Activated T-helper 1 cell treated with Interleukin-2 at 50 U/mL for 16 hours (primary cell): ENCODE data around the gene ANAPC2.
A peak's percentile ranks its signal among the peaks of the same experiment; 100 is the strongest.

Experiments used
- DNase-seq: peaks from one replicate; pipeline ENCODE4 v3.0.0-alpha.2; 2020; ENCODE audit warnings: low read depth

ANAPC2 gene

DNA sequence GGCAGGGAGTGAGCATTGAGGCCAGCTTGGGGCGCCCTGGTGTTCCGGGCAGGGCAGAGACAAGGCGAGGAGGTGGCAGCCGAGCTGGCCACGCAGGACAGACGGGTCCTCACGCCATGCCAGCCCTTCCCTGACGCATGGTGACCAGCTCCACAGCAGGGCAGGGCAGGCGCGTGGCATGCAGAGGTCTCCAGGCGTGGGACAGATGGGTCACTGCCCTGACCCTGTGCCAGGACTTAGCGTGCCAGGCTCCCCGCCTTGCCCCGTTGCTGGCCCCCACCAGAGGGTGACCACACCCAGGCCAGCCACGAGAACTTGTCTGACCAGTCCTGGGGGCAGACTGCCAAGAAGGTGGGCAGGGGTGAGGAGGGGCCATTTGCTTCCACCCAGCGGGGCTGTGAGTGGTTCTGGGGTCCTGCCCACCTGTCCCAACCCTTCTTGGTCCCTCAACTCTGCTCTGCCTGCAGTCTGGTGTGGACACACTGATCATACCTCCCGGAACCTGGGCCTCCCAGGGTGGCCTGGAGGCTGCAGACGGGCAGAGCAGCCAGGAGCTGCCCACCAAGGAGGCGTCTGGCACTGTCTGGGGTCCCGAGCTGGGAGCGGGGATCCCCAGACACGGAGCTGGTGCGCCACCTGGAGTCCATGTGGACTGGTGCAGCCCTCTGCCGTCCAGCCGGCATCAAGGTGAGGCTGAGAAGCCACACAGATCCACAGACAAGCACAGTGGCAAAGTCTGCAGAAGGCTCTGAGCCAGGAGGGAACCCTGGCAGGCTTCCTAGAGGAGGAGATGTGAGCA is 38.9 kb upstream of the ANAPC2 start, which contains the start of gene RNF224:
TSS of gene RNF224 (plus strand) at position 449 of the 799 bp plus-strand sequence. CDS start 834 bp downstream, outside the sequence.
- DNase-seq = peak; percentile 68

GRCh38 chr9:137226338-137227053 is 38.1 kb upstream of the ANAPC2 start:
- no peak for DNase-seq

- no peak for DNase-seq
These were observed 37.5 kb upstream of the ANAPC2 start for GRCh38 chr9:137225699-137226331.

- DNase-seq = no peak
These were observed 36.7 kb upstream of the ANAPC2 start, which contains the start of gene CYSRT1 for GRCh38 chr9:137224830-137225694. Gene CYSRT1, plus strand, starts transcription at chr9:137225174. Its CDS starts 448 bp downstream, at chr9:137225622.

DNA sequence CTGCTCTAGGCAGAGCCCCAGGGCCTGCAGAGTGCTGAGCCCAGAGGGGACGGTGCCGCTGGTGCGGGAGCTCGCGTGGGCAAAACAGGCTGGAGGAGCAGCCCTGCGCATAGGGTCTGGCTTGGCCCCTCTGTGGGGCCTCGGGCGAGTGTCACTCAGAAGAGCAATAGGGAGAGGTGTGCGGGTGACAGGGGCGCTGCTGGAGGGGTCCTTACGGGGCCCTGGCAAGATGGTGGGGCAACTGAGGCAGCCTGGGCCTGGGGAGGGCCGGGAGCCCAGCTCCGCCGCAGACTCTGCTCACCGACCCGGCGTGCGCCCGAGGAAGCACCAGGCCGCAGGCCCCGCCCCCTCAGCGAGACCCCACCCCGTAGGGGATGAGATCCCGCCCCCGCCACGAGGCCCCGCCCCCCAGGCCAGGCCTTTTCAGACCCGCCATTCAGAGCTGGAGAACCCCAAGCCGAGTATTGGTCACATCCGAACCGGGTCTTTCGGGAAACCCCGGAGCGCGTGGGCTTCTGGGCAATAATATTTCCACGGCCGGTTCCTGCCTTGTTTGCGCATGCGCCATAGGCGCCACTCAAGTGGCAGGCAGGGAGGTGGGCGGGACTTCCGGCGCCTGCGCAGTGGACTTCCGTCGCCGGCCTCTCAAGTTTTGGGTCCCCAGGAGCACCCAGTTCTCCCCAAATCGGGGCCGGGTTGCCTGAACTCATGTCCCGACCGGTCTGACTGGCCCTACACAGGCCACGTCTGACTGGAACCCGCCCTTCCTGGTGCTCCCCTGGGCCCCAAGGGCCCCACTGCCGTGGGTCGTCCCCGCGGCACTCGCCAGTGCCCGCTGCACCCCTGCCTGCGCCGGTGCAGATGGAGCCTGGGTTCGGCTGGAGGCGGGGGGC is 35.0 kb upstream of the ANAPC2 start:
- DNase-seq = peak; percentile 95

GRCh38 chr9:137222190-137223077 is 34.1 kb upstream of the ANAPC2 start, which contains the start of gene RNF208:
Gene RNF208, minus strand, starts transcription at chr9:137222240. Its CDS starts 1,028 bp downstream, at chr9:137221212.
- DNase-seq = no peak

- no peak for DNase-seq
These were observed 33.2 kb upstream of the ANAPC2 start for GRCh38 chr9:137221506-137222111.

DNA sequence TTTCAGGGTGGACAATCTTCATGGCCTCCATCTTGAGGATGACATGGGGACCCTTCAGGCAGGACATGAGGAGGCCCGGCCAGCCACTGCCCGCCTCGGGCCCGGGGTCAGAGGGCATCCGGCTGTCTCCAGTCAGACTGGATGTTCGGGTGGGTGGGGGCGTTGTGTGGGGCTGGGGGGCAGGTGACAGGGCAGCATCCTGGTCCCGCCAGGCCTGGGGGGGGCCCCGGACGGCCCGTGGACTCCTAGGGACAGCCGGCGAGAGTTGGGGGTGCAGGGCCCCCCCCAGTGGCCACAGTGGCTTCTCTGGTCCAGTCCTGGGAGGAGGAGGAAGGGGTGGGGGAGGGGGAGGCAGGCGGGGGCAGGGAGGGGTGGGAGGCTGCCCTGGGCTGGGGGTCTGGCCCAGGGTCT is 32.7 kb upstream of the ANAPC2 start:
- DNase-seq = no peak

- DNase-seq = no peak
These were observed 32.1 kb upstream of the ANAPC2 start for GRCh38 chr9:137220317-137221094.

DNA sequence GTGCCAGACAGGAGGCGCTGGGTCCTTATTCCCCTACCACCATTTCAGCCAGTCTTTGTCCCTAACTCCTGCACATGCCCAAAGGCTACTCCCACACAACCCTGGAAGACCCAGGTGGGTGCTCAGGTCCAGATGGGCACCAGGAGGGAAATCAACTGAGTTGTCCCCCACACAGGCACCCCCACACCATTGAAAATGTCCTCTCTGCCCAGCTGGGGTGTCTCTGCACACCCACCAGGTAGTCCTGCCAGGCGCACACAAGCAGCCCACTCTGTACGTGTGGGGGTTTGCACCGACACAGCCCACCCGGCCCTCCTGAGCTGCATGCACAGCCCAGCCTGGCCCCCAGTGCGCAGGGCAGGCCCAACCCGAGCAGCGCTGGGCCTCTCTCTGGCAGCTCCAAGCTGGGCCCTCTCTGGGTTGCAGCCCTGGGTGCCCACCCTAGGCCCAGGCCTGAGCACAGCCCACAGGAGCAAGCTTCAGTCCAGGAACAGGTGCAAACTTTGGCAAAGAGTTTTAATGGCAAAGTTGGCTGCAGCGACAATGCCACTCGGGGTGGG is 31.5 kb upstream of the ANAPC2 start:
- no peak for DNase-seq

GRCh38 chr9:137218754-137219271 is 30.5 kb upstream of the ANAPC2 start:
- no peak for DNase-seq

GRCh38 chr9:137218212-137218753 is 29.9 kb upstream of the ANAPC2 start:
- no peak for DNase-seq

- DNase-seq = no peak
These were observed 29.2 kb upstream of the ANAPC2 start for GRCh38 chr9:137217276-137218211.

- no peak for DNase-seq
These were observed 28.0 kb upstream of the ANAPC2 start for GRCh38 chr9:137216188-137216965.

GRCh38 chr9:137215196-137215986 is 27.0 kb upstream of the ANAPC2 start:
- DNase-seq = no peak
